NCI-H2081 (cell line): ENCODE results near the gene ATP6AP2.

Experiments used
- DNase-seq, 2 experiments: peaks; one replicate each; lab custom pipeline; 2025; lab: John Stamatoyannopoulos, UW

Gene ATP6AP2

GRCh38 chrX:40644821-40645358 lies 64.1 kb downstream of the ATP6AP2 start:
- peak in 1 of 2 experiments; percentile 4 for DNase-seq

DNA sequence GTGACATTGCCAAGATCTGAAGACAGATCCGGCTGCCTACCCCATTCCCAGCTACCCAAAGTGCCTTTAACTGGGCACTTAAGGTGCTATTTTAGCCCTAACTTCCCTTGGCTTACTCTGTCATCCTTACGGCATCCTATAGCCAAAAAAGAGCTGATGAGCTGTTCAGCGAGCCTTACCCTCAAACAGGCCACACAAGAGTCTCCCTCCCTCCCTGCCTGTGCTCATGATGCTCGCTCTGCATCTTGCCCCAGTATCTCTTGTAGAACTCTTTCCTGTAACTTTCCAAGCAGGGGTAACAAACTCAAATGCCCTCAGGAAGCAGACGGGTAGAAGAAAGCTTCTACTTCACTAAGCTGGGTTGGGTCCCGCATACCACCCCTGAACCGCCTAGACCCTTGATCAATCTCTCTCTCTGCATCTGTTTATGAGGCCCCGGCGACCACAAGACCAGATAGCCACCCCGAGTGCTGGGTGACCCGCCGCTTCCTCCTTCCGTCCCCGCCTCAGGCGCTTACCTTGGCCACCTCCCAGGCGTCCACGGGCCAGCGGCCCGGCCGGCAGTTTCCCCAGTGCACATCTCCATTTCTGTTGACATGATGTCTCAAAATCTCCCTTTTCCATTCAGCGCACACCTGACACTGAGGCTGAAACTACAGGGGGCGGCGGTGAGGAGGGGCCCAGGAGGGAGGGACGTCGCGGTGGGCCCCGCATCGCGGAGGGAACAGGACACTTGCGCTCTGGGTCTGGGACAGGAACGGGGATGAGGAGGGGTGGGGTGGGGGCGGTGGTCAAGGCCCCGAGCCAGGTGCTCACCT lies 65.9 kb downstream of the ATP6AP2 start:
- peak in 1 of 2 experiments; percentile 3 for DNase-seq

GRCh38 chrX:40647307-40648197 lies 66.8 kb downstream of the ATP6AP2 start, which contains the start of gene CXorf38:
TSS of gene CXorf38 (minus strand) at chrX:40647561. CDS start at chrX:40647520, 41 bp downstream.
- peak; percentile 89 to 90 for DNase-seq

- DNase-seq: peak; percentile 75 to 78
These were observed 71.0 kb downstream of the ATP6AP2 start for GRCh38 chrX:40651620-40652223.

DNA sequence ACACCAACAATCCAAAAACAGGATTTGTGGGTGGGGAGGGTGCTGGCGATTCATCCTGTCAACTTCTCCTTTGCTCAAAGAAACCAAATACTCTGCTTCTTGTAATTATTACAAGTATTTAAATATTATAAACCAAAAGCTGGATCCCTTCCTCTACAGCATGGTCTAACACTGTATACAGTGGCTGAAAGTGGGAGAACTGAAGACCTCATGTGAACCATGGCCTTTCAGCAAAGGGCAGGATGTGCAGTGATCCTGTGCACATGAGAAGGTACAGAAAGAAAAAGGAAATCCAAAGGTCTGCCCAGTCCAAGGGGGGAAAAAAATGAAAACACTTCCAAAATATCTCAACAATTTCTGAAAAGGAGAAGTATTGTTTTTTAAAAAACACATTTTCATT lies 71.9 kb downstream of the ATP6AP2 start:
- no peak for DNase-seq

GRCh38 chrX:40653535-40653934 lies 72.8 kb downstream of the ATP6AP2 start:
- no peak for DNase-seq
